GM12872 (cell line): ENCODE data around the gene TELO2.

ENCODE experiments used
- TF ChIP-seq, protein P1 (sequence below): IDR thresholded peaks from 3 replicates; pipeline ENCODE4 v1.5.1; 2011; ENCODE audit warnings: low read depth, mild to moderate bottlenecking, low read length, moderate library complexity; ENCODE audit not compliant: insufficient read depth

Gene TELO2

DNA sequence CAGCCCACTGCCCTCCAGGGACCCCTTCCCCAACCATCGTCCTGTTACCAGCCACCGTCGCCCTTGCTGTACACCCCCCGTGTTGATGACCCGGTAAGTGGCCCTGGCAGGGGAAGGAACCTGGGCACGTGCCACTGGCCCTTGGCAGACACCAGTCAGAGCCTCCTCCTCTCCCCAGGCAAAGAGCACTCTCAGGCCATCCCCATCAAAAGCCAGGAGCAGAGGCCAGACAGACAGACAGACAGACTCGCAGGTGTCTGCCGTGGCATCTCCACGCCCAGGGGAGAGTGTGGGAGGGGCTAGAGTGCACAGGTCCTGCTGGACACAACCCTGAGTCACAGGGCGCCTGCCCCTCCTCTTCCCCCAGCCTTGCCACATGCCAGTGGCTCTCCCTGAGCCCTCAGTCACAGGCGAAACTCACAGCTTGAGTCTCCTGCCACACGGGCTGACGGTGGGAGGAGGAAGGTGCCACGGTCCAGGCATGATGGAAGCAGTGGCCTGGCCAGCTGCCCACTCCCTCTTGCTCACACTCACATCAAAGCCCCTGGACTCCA is 26.1 kb upstream of the TELO2 start:
- TF ChIP-seq, protein P1, sequence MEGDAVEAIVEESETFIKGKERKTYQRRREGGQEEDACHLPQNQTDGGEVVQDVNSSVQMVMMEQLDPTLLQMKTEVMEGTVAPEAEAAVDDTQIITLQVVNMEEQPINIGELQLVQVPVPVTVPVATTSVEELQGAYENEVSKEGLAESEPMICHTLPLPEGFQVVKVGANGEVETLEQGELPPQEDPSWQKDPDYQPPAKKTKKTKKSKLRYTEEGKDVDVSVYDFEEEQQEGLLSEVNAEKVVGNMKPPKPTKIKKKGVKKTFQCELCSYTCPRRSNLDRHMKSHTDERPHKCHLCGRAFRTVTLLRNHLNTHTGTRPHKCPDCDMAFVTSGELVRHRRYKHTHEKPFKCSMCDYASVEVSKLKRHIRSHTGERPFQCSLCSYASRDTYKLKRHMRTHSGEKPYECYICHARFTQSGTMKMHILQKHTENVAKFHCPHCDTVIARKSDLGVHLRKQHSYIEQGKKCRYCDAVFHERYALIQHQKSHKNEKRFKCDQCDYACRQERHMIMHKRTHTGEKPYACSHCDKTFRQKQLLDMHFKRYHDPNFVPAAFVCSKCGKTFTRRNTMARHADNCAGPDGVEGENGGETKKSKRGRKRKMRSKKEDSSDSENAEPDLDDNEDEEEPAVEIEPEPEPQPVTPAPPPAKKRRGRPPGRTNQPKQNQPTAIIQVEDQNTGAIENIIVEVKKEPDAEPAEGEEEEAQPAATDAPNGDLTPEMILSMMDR, result no peak

DNA sequence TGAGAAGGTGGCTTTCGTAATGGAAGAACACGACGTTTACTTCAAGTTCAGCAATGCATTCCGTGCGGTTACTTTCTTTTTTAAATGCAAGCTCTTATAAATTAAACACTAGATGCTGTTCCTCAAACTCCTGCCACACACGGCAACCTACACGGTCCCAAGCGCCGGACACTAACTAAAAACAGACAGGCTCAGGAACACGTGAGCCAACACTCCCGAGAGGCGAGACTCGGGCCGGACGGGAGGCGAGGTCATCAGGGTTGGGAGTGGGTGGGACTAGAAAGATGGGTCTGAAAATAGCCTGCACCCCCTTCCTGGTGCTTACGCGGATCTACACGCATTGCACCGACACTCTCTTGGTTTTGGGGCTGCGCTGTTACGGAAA is 24.7 kb upstream of the TELO2 start:
- TF ChIP-seq, protein P1, result no peak

GRCh38 chr16:1469693-1470201 is 23.4 kb upstream of the TELO2 start:
- TF ChIP-seq, protein P1, result no peak

GRCh38 chr16:1470481-1471251 is 22.5 kb upstream of the TELO2 start:
- TF ChIP-seq, protein P1, result no peak

DNA sequence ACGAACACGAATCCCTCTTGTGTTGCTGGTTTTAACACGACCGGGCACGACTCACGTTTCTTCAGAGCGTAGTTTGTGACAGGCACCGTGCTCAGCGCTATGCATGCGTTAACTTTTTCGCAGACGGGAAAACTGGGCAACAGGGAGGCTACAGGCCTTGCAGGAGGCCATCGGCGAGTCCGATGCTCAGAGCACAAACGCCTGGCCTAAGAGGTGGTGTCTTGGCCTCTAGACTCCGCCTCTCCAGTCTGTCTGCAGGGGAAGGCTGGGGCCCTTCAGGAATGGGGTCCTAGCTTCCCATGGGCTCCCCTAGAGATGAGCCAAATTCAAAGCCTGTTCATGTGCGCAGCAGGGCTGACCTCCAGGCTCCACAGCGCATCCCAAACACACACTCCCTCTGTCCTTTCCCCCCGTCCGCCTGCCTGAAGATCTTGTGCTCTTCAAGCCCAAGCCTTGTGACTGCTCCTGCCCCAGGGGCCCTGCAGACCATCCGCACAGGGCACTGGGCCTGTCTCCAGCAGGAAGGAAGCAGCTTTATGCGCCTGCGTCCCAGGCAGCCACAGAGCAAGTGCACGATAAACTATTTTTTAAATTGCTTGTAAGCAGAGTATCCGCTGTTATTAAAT is 21.5 kb upstream of the TELO2 start:
- TF ChIP-seq, protein P1, result no peak

- TF ChIP-seq, protein P1, result no peak
These were observed 20.2 kb upstream of the TELO2 start for GRCh38 chr16:1472974-1473373.

DNA sequence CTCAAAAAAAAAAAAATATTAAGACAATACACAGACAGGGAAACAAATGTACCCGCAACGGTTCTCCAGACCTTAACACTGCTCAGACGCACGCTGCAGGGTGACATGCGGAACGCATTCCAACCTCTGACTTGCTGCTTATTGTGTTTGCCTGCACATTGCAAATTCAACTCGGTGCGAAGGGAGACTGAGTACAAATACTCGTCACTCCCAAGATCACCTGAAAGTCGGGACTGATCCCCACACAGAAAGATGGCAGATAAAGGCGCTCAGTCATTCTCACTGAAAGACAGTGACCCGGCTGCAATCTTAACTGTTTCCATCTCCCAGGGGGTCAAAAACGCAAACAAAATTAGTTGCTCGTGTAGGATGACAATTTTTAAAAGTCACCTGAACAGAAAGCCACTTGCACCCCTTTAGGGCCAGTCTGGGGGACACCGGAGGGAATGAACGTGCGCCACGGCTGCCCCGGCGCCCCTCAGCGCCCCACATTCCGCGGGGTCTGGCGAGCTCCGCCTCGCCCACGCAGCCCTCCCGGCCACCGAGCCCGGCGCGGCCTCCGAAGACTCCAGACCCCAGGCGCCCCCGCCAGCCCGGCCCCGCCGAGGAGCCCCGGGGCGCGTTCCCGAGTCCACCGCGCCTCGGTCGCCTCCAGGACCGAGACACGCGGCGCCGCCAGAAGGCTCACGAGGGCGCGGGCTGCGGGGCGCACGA is 18.9 kb upstream of the TELO2 start:
- TF ChIP-seq, protein P1, result no peak
